Left renal pelvis (tissue), 4 donors: Measurements from ENCODE around the gene BPHL. TPM values are rescaled to one million over a fixed set of nuclear protein-coding genes. Genes with fewer than 3 reads are reported as not detected.
"Not testable (repeated sequence)": the region's sequence is repeated elsewhere in the genome, so short reads cannot be mapped to it uniquely, and the experiment has no call there.

Experiments
- DNase-seq, 4 donors: peaks; one replicate each; pipeline ENCODE4 v3.0.0-alpha.2; 2013; ENCODE audit warnings: low read depth in 4 of 4, low spot score in 3 of 4
- polyA plus RNA-seq, 4 donors: library from polyadenylated mRNA; unstranded; fragments of 120-200 nt; gene quantifications; one replicate each; pipeline ENCODE4 v1.2.1, GENCODE V29; 2013; ENCODE audit not compliant: insufficient read length in 4 of 4

The BPHL gene
- polyA plus RNA-seq, 4 donors: 25.8 to 74.3 (median 58.3) TPM

DNA sequence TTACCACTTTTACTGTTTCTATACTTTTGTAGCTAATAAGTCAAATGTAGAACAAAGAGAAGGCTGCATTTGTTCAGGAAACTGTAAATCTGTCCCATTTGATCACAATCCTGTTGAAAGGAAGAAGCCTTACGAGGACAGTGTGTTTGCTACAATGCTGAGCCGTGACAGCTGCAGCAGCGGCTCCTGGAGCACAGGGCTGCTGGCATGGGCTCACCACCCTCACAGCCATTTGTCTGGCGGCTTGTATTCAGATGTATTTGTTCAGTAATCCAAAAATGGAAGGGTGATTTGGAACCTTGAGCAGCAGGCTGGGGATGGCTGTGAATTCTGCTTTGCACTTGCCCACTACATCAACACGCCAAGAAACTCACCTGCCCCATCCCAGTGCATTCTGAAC lies 33.2 kb downstream of the BPHL start:
- no peak for DNase-seq

DNA sequence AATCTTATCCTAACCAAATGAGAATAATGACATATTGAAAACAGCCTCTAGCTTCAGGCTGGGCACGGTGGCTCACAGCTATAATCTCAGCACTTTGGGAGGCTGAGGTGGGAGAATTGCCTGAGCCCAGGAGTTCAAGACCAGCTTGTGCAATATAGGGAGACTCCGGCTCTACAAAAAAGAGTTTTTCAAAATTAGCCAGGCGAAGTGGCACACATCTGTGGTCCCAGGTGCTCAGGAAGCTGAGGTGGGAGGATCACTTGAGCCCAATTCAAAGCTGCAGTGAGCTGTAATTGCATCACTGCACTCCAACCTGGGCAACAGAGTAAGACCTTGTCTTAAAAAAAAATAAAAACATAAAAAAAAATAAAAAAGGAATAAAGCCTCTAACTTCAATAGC lies 34.2 kb downstream of the BPHL start:
- no peak for DNase-seq

DNA sequence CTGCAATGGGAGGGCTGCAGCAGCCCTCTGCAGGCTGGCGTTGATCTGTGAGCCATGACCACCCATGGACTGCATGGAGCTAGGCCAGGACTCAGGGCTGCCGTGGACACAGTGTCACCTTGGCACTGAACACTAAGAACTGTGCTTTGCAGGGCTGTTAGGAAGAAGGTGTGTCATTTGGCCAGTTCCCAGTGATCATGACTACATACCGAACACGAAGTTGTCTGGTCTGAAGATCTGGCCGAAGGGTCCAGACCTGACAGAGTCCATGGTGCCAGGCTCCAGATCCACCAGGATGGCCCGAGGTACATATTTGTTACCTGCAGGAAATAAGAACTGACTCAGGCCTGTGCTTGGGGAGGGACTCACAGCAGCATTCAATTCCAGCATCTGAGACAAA lies 36.9 kb downstream of the BPHL start:
- not testable (repeated sequence) for DNase-seq

DNA sequence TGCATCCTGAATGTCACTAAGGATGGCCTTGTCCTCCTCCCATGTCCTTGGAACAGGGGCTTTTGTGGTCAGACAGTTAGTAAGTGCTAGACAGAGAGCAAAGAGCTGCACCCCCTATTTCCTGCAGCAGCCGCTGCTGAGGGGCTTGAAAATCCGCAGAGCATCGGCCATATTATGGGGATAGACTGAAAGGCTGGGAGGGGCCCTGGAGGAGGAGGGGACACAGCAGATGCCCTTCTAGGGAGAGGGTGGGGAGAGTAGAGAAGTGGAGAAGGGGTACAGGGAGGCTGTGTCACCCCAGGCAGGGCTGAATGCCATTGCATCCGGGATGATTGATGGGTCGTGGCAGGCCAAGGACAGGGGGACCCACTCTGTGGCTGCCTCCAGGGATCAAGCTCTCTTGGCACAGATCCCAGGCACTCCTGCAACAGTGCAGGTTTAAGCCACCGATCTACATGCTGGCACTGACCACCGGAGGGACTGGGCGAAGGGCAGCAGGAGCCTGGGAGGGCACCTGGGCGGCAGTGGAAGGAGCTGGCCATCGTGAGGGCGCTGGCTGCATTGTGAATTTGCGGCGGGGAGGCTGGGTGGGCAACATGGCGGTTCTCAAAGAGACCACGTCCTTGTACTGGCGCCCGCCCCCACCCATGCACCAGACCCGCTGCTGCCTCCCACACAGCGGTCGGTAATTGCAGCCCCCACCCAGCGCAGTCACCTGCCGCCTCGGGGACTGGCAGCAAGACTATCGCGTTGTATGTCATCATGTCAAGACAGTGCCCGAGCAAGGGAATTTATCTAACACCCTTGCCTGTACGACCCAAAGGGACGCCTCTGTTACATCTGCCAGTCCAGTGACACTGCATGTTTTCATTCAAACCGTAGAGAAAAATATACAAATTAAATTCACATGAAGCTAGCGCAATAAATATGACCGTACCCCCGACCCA lies 37.9 kb downstream of the BPHL start:
- DNase-seq: not testable (repeated sequence)

DNA sequence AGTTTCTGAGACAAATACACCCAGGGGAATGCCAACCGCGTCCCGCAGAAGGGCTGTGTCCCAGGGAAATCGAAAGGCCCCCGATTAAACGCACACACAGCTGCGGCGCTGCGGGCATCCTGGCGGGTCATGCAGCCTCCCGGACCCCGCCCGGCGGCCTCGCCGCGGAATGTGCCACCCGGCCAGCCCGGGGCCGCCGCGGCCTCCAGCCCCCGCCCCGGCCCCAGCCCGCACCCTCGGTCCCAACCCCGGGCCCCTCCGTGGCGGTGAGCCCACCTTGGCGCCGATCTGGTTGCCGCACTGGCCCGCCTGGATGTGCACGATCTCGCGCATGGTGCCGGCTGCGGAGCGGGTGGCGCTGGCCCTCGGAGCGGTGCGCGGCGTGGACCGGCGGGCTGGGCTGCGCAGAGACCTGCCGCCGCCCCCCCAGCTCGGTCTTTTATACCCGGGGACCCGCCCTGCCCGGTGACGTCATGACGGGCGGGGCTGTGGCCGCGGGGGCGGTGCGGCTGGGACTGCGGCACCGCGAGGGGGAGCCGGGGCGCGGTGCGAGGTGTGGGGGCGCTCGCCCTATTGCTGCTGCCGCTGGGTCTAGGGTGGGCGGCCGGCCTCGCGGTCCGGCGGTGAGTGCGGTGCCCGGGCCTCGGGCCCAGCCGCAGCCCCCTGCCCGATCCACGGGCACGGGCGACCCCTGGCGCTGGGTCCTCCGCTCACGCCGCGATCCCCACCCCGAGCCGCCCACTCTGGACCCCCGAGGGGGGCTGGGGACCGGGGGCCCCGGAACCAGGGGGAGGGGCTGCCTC lies 38.8 kb downstream of the BPHL start, which contains the start of gene TUBB2A:
Gene TUBB2A (minus strand): TSS at position 414 of the 803 bp plus-strand sequence. CDS start 81 bp downstream, at position 333.
- DNase-seq: peak in 3 of 4 donors; percentile 27 to 67 (median 65)

DNA sequence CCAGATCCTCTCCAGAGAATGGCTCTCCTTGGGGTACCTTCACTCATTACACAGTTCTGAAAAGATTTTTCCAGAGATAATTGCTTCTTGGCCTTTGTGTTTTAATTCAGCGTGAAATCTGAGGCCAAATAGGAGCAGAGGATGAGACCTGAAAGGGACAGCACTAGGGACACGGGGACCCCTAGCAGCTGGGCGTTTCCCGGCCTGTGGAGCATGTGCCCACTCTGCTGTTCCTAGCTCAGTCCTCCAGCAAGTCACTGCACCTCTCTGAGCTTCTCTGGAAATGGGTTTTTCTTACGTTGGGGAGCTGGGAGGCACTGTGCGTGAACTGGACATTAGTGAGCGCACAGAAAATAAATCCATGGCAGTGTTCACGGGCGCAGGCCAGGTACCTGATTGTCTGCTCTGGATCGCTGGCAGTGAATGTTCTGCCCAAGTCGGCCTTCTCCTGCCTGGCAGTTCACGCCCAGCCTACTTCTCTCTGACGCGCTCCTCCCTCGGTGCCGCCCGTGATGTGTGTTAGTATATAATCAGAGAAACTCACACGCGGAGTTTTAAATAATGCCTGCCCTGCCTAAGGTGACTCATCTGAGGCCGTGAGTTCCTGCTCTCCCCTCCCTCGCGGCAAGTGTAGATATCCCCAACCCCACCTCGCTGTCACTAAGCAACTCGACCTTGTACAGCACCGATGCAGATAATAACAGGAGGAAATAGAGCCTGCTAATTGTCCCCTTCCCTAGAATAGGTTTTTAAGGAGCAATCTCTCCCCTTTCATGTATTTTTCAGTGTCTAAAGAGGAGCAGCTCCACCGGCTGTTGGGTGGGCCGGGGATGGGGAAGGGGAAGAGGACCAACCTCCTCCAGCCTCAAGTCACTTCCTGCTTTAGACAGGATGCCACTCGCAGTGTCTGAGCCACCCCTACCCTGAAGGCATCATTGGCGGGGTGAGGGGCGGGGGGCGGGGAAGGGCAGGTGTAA lies 41.6 kb downstream of the BPHL start:
- DNase-seq: no peak

DNA sequence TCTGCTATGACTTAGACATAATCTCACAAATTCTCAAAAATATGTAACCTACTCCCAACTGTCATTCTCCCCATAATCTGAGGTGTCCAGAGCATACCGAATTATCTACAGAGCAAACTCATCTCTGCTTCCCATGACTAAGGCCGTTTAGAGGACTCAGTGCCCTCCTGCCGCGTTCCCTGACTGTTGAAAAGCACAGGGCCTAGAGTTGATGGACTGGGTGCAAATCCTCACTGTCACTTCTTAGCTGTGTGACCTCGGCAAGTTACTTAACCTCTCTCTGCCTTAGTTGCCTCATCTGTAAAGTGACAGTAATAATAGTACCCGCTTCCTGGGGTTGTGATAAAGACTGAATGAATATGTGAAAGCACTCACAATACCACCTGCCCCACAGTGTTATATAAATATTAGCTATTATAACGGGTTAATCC lies 43.6 kb downstream of the BPHL start:
- DNase-seq: no peak

DNA sequence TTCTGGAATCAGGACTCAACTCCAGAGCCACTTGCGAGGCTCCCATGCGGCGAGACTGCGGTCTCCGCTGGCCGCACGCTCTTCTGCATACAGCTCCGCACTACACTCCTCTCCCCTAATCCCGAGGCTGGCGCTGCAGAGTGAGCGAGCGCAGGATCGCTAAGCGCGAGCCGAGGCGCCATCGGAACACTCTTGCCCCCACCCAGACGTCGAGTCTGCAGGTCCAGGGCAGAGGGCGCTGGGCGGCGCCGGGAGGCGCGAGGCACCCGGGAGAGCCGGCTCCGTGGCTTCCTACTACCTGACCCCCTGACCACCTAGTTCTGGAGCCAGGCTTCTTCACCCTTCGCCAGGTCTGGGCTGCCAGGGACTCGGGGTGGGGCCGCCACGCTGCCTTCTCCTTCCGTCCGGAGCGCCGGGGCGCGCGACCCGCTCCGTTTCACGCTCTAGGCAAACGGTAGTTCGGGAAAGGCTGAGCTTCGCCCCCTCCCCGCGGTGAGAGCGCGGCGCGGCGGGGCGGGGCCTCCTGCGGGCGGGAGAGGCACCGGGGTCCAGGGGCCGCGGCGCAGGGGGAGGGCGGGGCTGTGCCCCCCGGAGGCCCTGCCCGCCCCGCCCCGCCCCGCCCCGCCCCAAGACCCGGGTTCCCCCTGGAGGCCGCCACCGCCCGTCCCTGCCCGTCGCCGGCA lies 44.2 kb downstream of the BPHL start:
- peak in 3 of 4 donors; percentile 39 to 58 (median 42) for DNase-seq

DNA sequence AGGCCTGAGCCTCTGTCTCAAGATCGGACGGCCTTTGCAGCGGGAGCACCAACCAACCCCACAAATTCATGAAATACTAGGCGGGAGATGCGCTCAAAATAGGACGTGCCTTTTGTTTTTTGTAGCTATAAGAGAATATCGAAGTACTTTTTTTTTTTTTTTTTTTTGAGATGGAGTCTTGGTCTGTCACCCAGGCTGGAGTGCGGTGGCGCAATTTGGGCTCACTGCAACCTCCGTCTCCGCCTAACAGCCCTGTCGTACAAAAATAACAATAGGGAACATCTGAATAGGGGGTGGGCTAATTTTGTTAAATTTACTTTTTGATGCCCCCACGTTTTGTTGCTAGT lies 44.7 kb downstream of the BPHL start:
- no peak for DNase-seq

DNA sequence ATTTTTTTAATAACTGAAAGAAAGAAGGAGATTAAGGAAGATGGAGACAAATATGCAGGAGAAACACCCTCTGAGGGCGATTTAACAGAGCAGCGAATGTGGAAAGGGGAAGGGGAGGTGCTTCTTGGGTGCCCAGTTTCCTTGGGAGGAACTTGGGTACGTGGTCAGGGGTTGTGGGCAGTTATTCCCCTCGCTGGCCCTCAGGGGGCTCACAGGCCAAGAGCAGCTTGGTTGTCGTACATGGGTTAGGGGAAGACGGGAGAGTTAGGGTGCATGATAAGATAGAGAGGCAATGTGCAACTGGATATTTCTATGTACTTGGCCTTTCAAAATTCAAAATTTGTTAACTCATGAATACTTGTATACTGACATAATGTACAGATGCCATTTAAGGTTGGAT lies 45.9 kb downstream of the BPHL start:
- no peak for DNase-seq

DNA sequence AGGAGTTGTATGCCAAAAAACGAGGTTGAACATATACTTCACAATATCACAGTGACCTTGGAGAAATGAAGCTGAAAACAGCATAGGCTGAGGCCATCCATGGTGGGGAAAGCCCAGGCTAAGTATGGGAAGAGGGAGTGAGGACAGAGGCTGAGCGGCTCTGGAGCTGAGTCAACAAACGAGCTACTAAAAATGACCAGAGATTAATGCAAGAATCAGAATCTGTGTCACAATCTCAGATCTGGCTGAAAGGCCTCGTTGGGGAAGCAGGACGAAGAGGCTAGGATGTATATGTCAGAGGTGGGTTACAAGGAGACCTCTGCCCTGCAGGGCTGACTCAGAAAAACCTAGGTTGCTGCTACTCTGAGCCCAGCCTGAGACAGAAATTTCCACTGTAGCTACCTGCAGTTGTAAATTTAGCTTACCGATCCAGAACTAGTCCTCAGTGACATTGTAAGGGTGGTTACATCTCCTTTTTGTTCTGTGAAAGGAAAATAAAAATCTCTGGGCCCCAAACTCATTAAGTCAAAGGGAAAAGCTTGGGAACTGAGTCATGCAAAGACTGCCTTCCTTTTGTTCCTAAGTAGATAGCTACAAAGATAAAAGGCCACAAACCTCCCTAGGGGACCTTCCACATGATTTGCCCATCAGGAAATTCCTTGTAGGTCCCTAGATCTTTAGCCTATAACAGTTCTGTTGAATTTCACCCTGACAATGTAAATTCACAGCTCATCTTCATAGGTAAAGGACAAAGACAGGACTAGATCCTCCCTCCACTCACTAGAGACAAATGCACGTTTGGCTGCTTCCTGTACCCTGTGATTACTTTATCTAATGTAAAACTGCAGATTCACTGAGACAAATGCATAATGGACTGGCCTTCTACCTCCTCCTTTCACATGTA lies 47.4 kb downstream of the BPHL start:
- DNase-seq: no peak

DNA sequence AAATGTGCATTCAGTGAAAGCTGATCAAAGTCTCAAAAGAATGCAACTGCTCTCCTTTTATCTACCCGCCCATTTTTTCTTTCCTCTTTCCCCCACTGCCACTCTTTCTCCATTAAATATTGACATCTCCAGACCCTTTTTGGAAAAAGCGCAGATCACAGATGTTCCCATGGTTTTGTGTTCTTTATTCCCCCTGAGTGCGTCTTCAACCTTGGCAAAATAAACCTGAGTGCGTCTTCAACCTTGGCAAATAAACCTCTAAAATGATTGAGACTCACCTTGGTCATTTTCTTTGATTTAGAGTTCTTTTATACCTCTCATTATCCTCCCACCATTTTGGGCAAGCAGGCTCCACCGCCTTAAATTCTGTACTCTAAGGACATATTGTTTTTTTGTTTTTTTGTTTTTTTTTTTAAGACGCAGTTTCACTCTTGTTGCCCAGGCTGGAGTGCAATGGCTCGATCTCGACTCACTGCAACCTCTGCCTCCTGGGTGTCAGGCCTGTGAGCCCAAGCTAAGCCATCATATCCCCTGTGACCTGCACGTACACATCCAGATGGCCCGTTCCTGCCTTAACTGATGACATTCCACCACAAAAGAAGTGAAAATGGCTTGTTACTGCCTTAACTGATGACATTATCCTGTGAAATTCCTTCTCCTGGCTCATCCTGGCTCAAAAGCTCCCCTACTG lies 48.2 kb downstream of the BPHL start:
- not testable (repeated sequence) for DNase-seq

DNA sequence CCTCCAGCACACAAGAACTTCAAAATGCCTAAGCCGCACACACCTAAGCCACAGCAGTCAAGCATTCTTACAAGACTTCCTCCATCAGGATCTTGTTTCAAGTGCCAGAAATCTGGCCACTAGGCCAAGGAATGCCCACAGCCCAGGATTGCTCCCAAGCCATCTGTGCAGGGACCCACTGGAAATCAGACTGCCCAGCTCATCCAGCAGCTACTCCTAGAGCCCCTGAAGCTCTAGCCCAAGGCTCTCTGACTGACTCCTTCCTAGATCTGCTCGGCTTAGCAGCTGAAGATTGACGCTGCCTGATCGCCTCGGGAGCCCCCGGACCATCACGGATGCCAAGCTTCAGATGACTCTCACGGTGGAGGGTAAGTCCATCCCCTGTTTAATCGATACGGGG lies 49.5 kb downstream of the BPHL start:
- not testable (repeated sequence) for DNase-seq

DNA sequence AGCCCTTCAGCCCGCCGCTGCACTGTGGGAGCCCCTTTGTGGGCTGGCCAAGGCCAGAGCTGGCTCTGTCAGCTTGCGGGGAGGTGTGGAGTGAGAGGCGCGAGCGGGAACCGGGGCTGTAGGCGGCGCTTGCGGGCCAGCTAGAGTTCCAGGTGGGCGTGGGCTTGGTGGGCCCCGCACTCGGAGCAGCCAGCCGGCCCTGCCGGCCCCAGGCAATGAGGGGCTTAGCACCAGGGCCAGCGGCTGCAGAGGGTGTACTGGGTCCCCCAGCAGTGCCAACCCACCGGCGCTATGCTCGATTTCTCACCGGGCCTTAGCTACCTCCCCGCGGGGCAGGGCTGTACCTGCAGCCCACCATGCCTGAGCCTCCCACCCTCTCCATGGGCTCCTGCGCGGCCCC lies 52.2 kb downstream of the BPHL start:
- not testable (repeated sequence) for DNase-seq

DNA sequence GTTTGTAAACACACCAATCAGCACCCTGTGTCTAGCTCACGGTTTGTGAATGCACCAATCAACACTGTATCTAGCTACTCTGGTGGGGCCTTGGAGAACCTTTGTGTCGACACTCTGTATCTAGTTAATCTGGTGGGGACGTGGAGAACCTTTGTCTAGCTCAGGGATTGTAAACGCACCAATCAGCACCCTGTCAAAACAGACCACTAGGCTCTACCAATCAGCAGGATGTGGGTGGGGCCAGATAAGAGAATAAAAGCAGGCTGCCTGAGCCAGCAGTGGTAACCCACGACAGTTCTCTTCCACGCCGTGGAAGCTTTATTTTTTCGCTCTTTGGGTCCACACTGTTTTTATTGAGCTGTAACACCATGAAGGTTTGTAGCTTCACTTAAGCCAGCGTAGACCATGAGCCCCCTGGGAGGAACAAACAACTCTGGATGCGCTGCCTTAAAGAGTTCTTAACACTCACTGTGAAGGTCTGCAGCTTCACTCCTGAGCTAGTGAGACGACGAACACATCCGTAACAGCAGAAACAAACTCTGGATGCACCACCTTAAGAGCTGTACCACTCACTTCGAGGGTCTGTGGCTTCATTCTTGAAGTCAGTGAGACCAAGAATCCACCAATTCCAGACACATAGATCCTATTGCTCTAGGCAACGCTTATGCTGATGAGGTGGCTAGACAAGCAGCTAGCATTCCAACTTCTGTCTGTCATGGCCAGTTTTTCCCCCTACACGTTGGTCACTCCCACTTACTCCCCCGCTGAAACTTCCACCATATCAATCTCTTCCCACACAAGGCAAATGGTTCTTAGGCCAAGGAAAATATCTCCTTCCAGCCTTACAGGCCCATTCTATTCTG lies 53.0 kb downstream of the BPHL start:
- not testable (repeated sequence) for DNase-seq

DNA sequence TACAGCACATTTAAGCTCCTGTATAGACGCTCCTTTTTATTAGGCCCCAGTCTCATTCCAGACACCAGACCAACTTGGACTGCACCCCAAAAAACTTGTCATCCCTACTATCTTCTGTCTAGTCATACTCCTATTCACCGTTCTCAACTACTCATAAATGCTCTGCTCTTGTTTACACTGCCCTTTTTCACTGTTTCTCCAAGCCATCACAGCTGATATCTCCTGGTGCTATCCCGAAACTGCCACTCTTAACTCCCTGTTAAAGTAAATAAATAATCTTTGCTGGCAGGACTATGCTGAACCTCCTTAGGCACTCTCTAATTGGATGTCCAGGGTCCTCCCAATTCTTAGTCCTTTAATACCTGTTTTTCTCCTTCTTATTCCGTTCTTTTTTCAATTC lies 54.3 kb downstream of the BPHL start:
- DNase-seq: not testable (repeated sequence)

DNA sequence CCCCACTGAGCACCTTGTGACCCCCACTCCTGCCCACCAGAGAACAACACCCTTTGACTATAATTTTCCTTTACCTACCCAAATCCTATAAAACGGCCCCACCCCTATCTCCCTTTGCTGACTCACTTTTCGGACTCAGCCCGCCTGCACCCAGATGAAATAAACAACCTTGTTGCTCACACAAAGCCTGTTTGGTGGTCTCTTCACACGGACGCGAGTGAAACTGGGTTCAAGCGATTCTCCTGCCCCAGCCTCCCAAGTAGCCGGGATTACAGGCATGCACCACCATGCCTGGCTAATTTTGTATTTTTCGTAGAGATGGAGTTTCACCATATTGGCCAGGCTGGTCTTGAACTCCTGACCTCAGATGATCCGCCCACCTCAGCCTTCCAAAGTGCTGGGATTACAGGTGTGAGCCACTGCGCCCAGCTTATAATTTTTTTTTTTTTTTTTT lies 55.2 kb downstream of the BPHL start:
- DNase-seq: not testable (repeated sequence)
